ENCODE results near the gene FCF1. TPM values are rescaled to one million over a fixed set of nuclear protein-coding genes. Genes with fewer than 3 reads are reported as not detected.

The FCF1 gene
- polyA plus RNA-seq, 3 donors = 14.8 to 22.6 (median 17.5) TPM

GRCh38 chr14:74737753-74738325 is 24.9 kb downstream of the FCF1 start:
- H3K27me3 Mint-ChIP-seq (ENCODE audit: low read depth in 3 of 3) = peaks cover 0 to 2% (median 0%) of the 10 kb centered on the region in 3 donors
- no CpG with 5 or more reads among the region's 4 CpGs for WGBS (ENCODE audit: insufficient coverage)
- no peak overlapping the region for H3K27ac Mint-ChIP-seq
- no peak overlapping the region for H2AFZ ChIP-seq (ENCODE audit: insufficient read depth, low read depth, low read length, poor library complexity, severe bottlenecking)
- peaks cover 44 to 70% of the 10 kb centered on the region in 2 donors for H3K36me3 ChIP-seq (replicated peaks in 1 of 2; ENCODE audit: control insufficient read depth in 1 of 2, insufficient read depth in 2 of 2, low read length in 2 of 2)
- H3K4me2 ChIP-seq (replicated peaks; ENCODE audit: extremely low read depth, low read length, poor library complexity, severe bottlenecking) = no peak overlapping the region
- H3K4me3 ChIP-seq (replicated peaks in 1 of 3; ENCODE audit: low read depth in 2 of 3, low read length in 3 of 3) = no peak overlapping the region
- H3K4me3 Mint-ChIP-seq = no peak overlapping the region
- no peaks in the 10 kb centered on the region for H3K4me1 Mint-ChIP-seq
- no peak for TF ChIP-seq CTCF (IDR thresholded peaks at IDR 0.05)
- peaks cover 55 to 59% of the 10 kb centered on the region in 2 donors for H3K36me3 Mint-ChIP-seq
- H3K9me3 ChIP-seq (replicated peaks in 1 of 2; ENCODE audit: control insufficient read depth in 1 of 2, insufficient read depth in 1 of 2, low read length in 2 of 2) = no peaks in the 10 kb centered on the region
- intact Hi-C loops (cut with micrococcal nuclease) = no loop called here
- H3K4me1 ChIP-seq (ENCODE audit: control insufficient read depth in 1 of 2, insufficient read depth in 2 of 2, low read length in 2 of 2) = no peaks in the 10 kb centered on the region
- H3K9me3 Mint-ChIP-seq = peaks cover 0 to 3% (median 0%) of the 10 kb centered on the region in 7 donors
- H4K20me1 ChIP-seq (ENCODE audit: insufficient read depth, low read length) = no peaks in the 10 kb centered on the region
- no peak overlapping the region for H3K9ac ChIP-seq (ENCODE audit: insufficient read depth, low read length, poor library complexity, severe bottlenecking)
- no peak overlapping the region for H3K27ac ChIP-seq (ENCODE audit: low read depth in 1 of 2, low read length in 2 of 2)
- no peaks in the 10 kb centered on the region for H3K27me3 ChIP-seq (ENCODE audit: control insufficient read depth in 2 of 2, insufficient read depth in 2 of 2, low read length in 2 of 2)
- no peak for DNase-seq
- no peaks in the 10 kb centered on the region for H3K79me2 ChIP-seq (ENCODE audit: insufficient read depth, low read length)

GRCh38 chr14:74739293-74740030 is 26.5 kb downstream of the FCF1 start:
- Histone ChIP-seq H3K27ac (ENCODE audit: low read depth in 1 of 2, low read length in 2 of 2) (no peak overlapping the region), H3K4me2 (replicated peaks; ENCODE audit: extremely low read depth, low read length, poor library complexity, severe bottlenecking) (no peak overlapping the region), H3K36me3 (replicated peaks in 1 of 2; ENCODE audit: control insufficient read depth in 1 of 2, insufficient read depth in 2 of 2, low read length in 2 of 2) (peaks cover 28 to 53% of the 10 kb centered on the region in 2 donors), H3K79me2 (ENCODE audit: insufficient read depth, low read length) (no peaks in the 10 kb centered on the region), H2AFZ (ENCODE audit: insufficient read depth, low read depth, low read length, poor library complexity, severe bottlenecking) (no peak overlapping the region), H3K27me3 (ENCODE audit: control insufficient read depth in 2 of 2, insufficient read depth in 2 of 2, low read length in 2 of 2) (no peaks in the 10 kb centered on the region), H3K9ac (ENCODE audit: insufficient read depth, low read length, poor library complexity, severe bottlenecking) (no peak overlapping the region), H3K9me3 (replicated peaks in 1 of 2; ENCODE audit: control insufficient read depth in 1 of 2, insufficient read depth in 1 of 2, low read length in 2 of 2) (no peaks in the 10 kb centered on the region), H3K4me1 (ENCODE audit: control insufficient read depth in 1 of 2, insufficient read depth in 2 of 2, low read length in 2 of 2) (no peaks in the 10 kb centered on the region), H3K4me3 (replicated peaks in 1 of 3; ENCODE audit: low read depth in 2 of 3, low read length in 3 of 3) (no peak overlapping the region), H4K20me1 (ENCODE audit: insufficient read depth, low read length) (no peaks in the 10 kb centered on the region)
- H3K9me3 Mint-ChIP-seq = peaks cover 0 to 9% (median 0%) of the 10 kb centered on the region in 7 donors
- H3K27me3 Mint-ChIP-seq (ENCODE audit: low read depth in 3 of 3) = peaks cover 0 to 2% (median 2%) of the 10 kb centered on the region in 3 donors
- peaks cover 40 to 44% of the 10 kb centered on the region in 2 donors for H3K36me3 Mint-ChIP-seq
- no peaks in the 10 kb centered on the region for H3K4me1 Mint-ChIP-seq
- TF ChIP-seq CTCF (IDR thresholded peaks at IDR 0.05) = no peak
- peak overlapping the region in 1 of 7 donors; percentile 9 for H3K27ac Mint-ChIP-seq
- 100% methylated on average over 4 of the region's 8 CpGs for WGBS (ENCODE audit: insufficient coverage)
- no peak overlapping the region for H3K4me3 Mint-ChIP-seq
- intact Hi-C loops (cut with micrococcal nuclease) = no loop called here
- DNase-seq = no peak
